ENCODE measurements around the gene ACSBG1. TPM values are rescaled to one million over a fixed set of nuclear protein-coding genes. Genes with fewer than 3 reads are reported as not detected.
A peak's percentile ranks its signal among the peaks of the same experiment; 100 is the strongest.

Gene ACSBG1
- total RNA-seq, 1 donor from 2014 or later = 0.07 TPM

DNA sequence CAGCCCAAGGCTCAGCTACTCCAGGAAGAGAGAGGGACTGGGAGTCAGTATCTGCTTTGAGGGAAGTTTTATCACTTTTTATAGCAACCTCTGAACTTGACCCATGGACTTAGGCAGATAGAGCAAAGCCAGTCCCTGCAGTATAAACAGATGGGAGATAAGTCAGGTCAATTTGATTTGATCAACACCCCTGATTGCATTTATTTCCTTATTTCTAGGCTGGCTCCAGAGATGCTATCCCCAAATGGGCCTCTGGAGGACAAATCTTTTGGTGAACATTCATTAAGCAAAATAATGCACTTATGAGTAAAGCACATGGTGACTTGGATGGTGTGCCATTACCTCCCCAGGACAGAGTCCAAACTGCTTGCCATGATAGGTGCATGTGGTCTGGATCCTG, 94.1 kb downstream of the ACSBG1 start:
- POLR2A ChIA-PET = no interaction called here
- Mint-ChIP-seq H3K4me1 (no peaks in the 10 kb centered on the region), H3K27ac (no peak overlapping the region)

DNA sequence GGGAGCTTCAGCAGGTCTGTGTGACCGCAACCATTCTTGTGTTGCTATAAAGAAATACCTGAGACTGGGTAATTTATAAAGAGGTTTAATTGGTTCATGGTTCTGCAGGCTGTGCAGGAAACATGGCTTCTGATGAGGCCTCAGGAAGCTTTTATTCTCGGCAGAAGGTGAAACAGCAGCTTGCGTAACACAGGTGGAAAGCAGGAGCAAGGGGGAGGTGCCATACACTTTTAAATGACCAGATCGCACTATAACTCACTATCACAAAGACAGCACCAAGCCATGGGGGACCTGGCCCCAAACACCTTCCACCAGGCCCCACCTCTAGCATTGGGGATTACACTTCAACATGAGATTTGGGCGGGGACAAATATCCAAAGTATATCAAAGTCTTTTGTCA, 94.8 kb downstream of the ACSBG1 start:
- POLR2A ChIA-PET = no interaction called here
- DNase-seq (no peak), ATAC-seq (ENCODE audit: low read depth) (no peak)
- H3K27me3 Mint-ChIP-seq = no peaks in the 10 kb centered on the region
- H3K4me1 Mint-ChIP-seq = no peaks in the 10 kb centered on the region
- H3K9me3 Mint-ChIP-seq = no peaks in the 10 kb centered on the region
- H3K4me3 Mint-ChIP-seq = no peak overlapping the region
- no peak overlapping the region for H3K27ac Mint-ChIP-seq
- H3K36me3 Mint-ChIP-seq (ENCODE audit: low read depth) = no peaks in the 10 kb centered on the region
- intact Hi-C loops (cut with micrococcal nuclease) = no loop called here
- TF ChIP-seq, protein P1, sequence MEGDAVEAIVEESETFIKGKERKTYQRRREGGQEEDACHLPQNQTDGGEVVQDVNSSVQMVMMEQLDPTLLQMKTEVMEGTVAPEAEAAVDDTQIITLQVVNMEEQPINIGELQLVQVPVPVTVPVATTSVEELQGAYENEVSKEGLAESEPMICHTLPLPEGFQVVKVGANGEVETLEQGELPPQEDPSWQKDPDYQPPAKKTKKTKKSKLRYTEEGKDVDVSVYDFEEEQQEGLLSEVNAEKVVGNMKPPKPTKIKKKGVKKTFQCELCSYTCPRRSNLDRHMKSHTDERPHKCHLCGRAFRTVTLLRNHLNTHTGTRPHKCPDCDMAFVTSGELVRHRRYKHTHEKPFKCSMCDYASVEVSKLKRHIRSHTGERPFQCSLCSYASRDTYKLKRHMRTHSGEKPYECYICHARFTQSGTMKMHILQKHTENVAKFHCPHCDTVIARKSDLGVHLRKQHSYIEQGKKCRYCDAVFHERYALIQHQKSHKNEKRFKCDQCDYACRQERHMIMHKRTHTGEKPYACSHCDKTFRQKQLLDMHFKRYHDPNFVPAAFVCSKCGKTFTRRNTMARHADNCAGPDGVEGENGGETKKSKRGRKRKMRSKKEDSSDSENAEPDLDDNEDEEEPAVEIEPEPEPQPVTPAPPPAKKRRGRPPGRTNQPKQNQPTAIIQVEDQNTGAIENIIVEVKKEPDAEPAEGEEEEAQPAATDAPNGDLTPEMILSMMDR (IDR thresholded peaks at IDR 0.05) = no peak
- CTCF ChIA-PET = interaction anchor here (1.9 to 3.7 kb wide), 2 partner anchors 9 to 56 kb away, joined by 5 to 13 read pairs; partner anchors contain the start of gene CIB2

More for the DNA sequence above, 94.1 kb downstream of the ACSBG1 start:
- H3K9me3 Mint-ChIP-seq = no peaks in the 10 kb centered on the region
- CTCF ChIA-PET = interaction anchor here (1.9 to 3.7 kb wide), 2 partner anchors 9 to 55 kb away, joined by 5 to 13 read pairs; partner anchors contain the start of gene CIB2
- TF ChIP-seq, protein P1 (IDR thresholded peaks at IDR 0.05) = no peak
- no peak overlapping the region for H3K4me3 Mint-ChIP-seq
- intact Hi-C loops (cut with micrococcal nuclease) = loop anchor here (10.0 kb wide), 1 partner anchor 1065 kb away; the partner anchor contains the start of gene TSPAN3
- ATAC-seq (ENCODE audit: low read depth) (no peak), DNase-seq (no peak)
- H3K27me3 Mint-ChIP-seq = no peaks in the 10 kb centered on the region
- no peaks in the 10 kb centered on the region for H3K36me3 Mint-ChIP-seq (ENCODE audit: low read depth)

DNA sequence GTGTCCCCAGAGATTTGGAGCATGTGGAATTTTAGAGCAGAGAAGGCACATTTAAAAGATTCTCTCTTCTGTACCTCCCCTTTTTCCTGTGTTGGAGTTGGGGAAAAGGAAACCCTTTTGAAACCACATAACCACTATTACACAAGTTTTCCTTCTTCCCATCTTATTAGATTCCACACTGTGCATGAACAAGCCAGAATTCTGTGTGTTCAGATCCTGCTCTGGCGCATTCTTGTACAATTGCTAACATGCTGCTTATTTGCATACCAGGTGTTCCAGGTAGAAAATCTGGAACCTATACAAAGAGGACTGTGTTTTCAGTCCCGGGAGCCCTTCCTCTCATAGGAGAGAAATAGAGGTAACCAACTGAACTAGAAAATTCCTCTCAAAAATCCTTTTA, 100.6 kb downstream of the ACSBG1 start:
- intact Hi-C loops (cut with micrococcal nuclease) = no loop called here
- ChIA-PET POLR2A (no interaction called here), CTCF (interaction anchor here (10.9 kb wide), 1 partner anchor 61 kb away, joined by 202 read pairs; no protein-coding TSS in a partner anchor)
- no peaks in the 10 kb centered on the region for H3K27me3 Mint-ChIP-seq
- H3K27ac Mint-ChIP-seq = no peak overlapping the region
- no peak overlapping the region for H3K4me3 Mint-ChIP-seq
- H3K9me3 Mint-ChIP-seq = no peaks in the 10 kb centered on the region
- TF ChIP-seq, protein P1 (IDR thresholded peaks at IDR 0.05) = no peak
- DNase-seq = no peak
- ATAC-seq (ENCODE audit: low read depth) = no peak
- H3K4me1 Mint-ChIP-seq = peaks cover 16% of the 10 kb centered on the region
- no peaks in the 10 kb centered on the region for H3K36me3 Mint-ChIP-seq (ENCODE audit: low read depth)

- ATAC-seq (ENCODE audit: low read depth) (peak; percentile 96), DNase-seq (peak; percentile 88)
- CTCF ChIA-PET = interaction anchor here (0.8 to 10.9 kb wide), 15 partner anchors 8 to 306 kb away, joined by 3 to 202 read pairs (median 5); partner anchors contain the start of genes IDH3A and IREB2
- H3K27ac Mint-ChIP-seq = peak within 1 kb of the TSS; percentile 66
- peak within 1 kb of the TSS; percentile 84 for H3K4me3 Mint-ChIP-seq
- no peaks in the 10 kb centered on the region for H3K9me3 Mint-ChIP-seq
- no peaks in the 10 kb centered on the region for H3K36me3 Mint-ChIP-seq (ENCODE audit: low read depth)
- TF ChIP-seq, protein P1 (IDR thresholded peaks at IDR 0.05) = no peak
- peaks cover 16% of the 10 kb centered on the region for H3K4me1 Mint-ChIP-seq
- POLR2A ChIA-PET = interaction anchor here (0.8 to 2.8 kb wide), 10 partner anchors 18 to 168 kb away, joined by 3 to 28 read pairs (median 5); partner anchors contain the start of genes IDH3A and SKIC8
- intact Hi-C loops (cut with micrococcal nuclease) = loop anchor here (1.0 to 2.0 kb wide), 5 partner anchors 18 to 110 kb away; partner anchors contain the start of gene IDH3A
- no peaks in the 10 kb centered on the region for H3K27me3 Mint-ChIP-seq
Observed at GRCh38 chr15:78131295-78132061, 102.9 kb downstream of the ACSBG1 start, which contains the start of gene CIB2. Gene CIB2 (minus strand): TSS chr15:78131445. CDS start chr15:78131215, 230 bp downstream.

Data from activated B cell treated with CpG ODN at 0.5 μM for 24 hours (primary cell).